MM.1S (cell line): Measurements from ENCODE around the gene RTN4.

ENCODE experiments used
- CTCF ChIP-seq: fragments of 300-600 bp; sonication (generic); IDR thresholded peaks from 2 replicates; pipeline ENCODE4 v1.5.1; 2016; ENCODE audit warnings: antibody characterized with exemption, low read length, mixed read lengths
- EZH2 ChIP-seq: fragments of 300-600 bp; sonication (generic); optimal IDR thresholded peaks from 2 replicates; pipeline ENCODE3; 2017; ENCODE audit warnings: low read depth, mild to moderate bottlenecking, antibody characterized with exemption, low read length, mixed read lengths

- TF ChIP-seq EZH2 (no peak), CTCF (no peak)
Measured at GRCh38 chr2:55035716-55036115, 14.5 kb downstream of the RTN4 start.
